Esophagus squamous epithelium (tissue), 4 donors: ENCODE data around the gene CABP5.

Experiments used
- CTCF ChIP-seq, 6 experiments: fragments of 450-650 bp in 4 of 6; fragments of 200-600 bp in 2 of 6; sonication (generic) in 2 of 6; IDR thresholded peaks; one replicate each; pipeline ENCODE4 v1.5.1; 2016 to 2019; ENCODE audit warnings: antibody characterized with exemption in 6 of 6, mild to moderate bottlenecking in 4 of 6, moderate library complexity in 4 of 6
- POLR2A ChIP-seq, 4 donors: fragments of 450-650 bp; IDR thresholded peaks; one replicate each; pipeline ENCODE4 v1.6.1; 2017; ENCODE audit warnings: antibody characterized with exemption in 4 of 4, mild to moderate bottlenecking in 4 of 4, moderate library complexity in 3 of 4

- TF ChIP-seq POLR2A (IDR thresholded peaks at IDR 0.05): no peak
- no peak for TF ChIP-seq CTCF (IDR thresholded peaks at IDR 0.05)
Measured at GRCh38 chr19:48029431-48029830, 14.4 kb downstream of the CABP5 start.
